ENCODE results near the gene TNNI3K.

- TF ChIP-seq EP300 (IDR thresholded peaks at IDR 0.05) (no peak), CTCF (IDR thresholded peaks at IDR 0.05) (no peak)
Measured at GRCh38 chr1:74481607-74482006, 246.4 kb downstream of the TNNI3K start.
